Peyer's patch (tissue), 4 donors: ENCODE data around the gene MYO7A.

Experiments used
- POLR2A ChIP-seq, 2 donors: fragments of 450-650 bp; IDR thresholded peaks; one replicate each; pipeline ENCODE4 v1.5.1; 2017; ENCODE audit warnings: antibody characterized with exemption in 2 of 2, mild to moderate bottlenecking in 2 of 2, moderate library complexity in 2 of 2
- TF ChIP-seq, protein P1 (sequence below), 6 experiments: fragments of 450-650 bp in 4 of 6; fragments of 200-600 bp in 2 of 6; sonication (generic) in 1 of 6; IDR thresholded peaks; one replicate each; pipeline ENCODE4 v1.5.1; 2017 to 2019; ENCODE audit warnings: antibody characterized with exemption in 6 of 6, mild to moderate bottlenecking in 3 of 6, moderate library complexity in 1 of 6

DNA sequence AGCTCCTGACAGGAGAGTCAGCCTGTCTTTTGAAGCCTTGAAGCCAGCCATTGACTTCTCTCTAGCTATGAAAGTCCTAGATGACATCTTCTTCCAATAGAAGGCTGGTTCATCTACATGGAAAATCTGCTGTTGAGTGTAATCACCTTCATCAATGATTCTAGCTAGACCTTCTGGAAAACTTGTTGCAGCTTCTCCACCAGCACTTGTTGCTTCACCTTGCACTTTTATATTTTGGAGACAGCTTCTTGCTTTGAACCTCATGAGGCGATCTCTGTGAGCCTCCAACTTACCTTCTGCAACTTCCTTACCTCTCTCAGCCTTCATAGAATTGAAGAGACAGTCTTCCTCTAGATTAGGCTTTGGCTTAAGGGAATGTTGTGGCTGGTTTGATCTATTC, 58.3 kb downstream of the MYO7A start:
- TF ChIP-seq, protein P1, sequence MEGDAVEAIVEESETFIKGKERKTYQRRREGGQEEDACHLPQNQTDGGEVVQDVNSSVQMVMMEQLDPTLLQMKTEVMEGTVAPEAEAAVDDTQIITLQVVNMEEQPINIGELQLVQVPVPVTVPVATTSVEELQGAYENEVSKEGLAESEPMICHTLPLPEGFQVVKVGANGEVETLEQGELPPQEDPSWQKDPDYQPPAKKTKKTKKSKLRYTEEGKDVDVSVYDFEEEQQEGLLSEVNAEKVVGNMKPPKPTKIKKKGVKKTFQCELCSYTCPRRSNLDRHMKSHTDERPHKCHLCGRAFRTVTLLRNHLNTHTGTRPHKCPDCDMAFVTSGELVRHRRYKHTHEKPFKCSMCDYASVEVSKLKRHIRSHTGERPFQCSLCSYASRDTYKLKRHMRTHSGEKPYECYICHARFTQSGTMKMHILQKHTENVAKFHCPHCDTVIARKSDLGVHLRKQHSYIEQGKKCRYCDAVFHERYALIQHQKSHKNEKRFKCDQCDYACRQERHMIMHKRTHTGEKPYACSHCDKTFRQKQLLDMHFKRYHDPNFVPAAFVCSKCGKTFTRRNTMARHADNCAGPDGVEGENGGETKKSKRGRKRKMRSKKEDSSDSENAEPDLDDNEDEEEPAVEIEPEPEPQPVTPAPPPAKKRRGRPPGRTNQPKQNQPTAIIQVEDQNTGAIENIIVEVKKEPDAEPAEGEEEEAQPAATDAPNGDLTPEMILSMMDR (IDR thresholded peaks at IDR 0.05) = no peak
- no peak for TF ChIP-seq POLR2A (IDR thresholded peaks at IDR 0.05)
